K562 (cell line): ENCODE data around the gene S100A6. TPM values are rescaled to one million over a fixed set of nuclear protein-coding genes. Genes with fewer than 3 reads are reported as not detected.

Experiments
- ATAC-seq: fragments of 200-7000 bp; cut with Tn5 transposase; 3 replicates; pipeline ENCODE4 v1.9.1; 2020; ENCODE audit warnings: moderate library complexity
- BruUV-seq: library from RNA; stranded (reverse); fragments of 400-500 nt; replicated peaks from 2 replicates; lab custom pipeline; 2021; lab: Mats Ljungman, UMichigan
- CTCF ChIA-PET: fragments of 300-600 bp; formaldehyde crosslinking; extraction: SDS; loops from one replicate; lab custom pipeline; 2021; ENCODE audit warnings: low intra/inter-chr PET ratio; lab: Yijun Ruan, JAX
- POLR2A ChIA-PET: fragments of 300-600, 350-650 bp; sonication (Branson Sonifier 250); formaldehyde crosslinking; extraction: SDS; loops from one replicate; lab custom pipeline; 2021; ENCODE audit warnings: antibody characterized with exemption, inconsistent platforms; lab: Yijun Ruan, JAX
- DNase-seq, 4 experiments: peaks; one replicate each; pipeline versions ENCODE4 v3.0.0 to v3.0.0-alpha.2; 2011 to 2018; ENCODE audit warnings: low spot score in 3 of 4, mixed read lengths in 3 of 4; ENCODE audit errors: extremely low read depth in 1 of 4
- FAIRE-seq: peaks from 2 replicates; lab custom pipeline; 2011; peaks lifted over from hg19 to GRCh38; lab: Jason Lieb, UNC
- H2AFZ ChIP-seq: 2 replicates; pipeline ENCODE4 v1.6.0; 2011; ENCODE audit warnings: low read depth, low read length, control low read depth, inconsistent platforms
- H3K27ac ChIP-seq: fragments of 200-600 bp; 3 replicates; pipeline ENCODE4 v1.8.0; 2011; ENCODE audit warnings: low read depth, mild to moderate bottlenecking, control low read depth, inconsistent platforms, low read length, moderate library complexity, mixed read lengths; ENCODE audit errors: extremely low read depth
- H3K27me3 ChIP-seq, 2 experiments: fragments of 300-600 bp in 1 of 2; 2 replicates in 1 of 2; 3 replicates in 1 of 2; pipeline versions ENCODE4 v1.6.0 to v1.8.0; 2011; ENCODE audit warnings: inconsistent platforms in 2 of 2, low read length in 2 of 2, mild to moderate bottlenecking in 1 of 2, mixed read lengths in 1 of 2, moderate library complexity in 1 of 2; ENCODE audit not compliant: control insufficient read depth in 2 of 2, insufficient read depth in 2 of 2
- H3K36me3 ChIP-seq: fragments of 300-600 bp; 3 replicates; pipeline ENCODE4 v1.8.0; 2011; ENCODE audit warnings: mild to moderate bottlenecking, low read length, inconsistent platforms; ENCODE audit not compliant: control insufficient read depth, insufficient read depth
- H3K4me1 ChIP-seq, 2 experiments: fragments of 200-600 bp in 1 of 2; replicated peaks in 1 of 2; 2 replicates in 1 of 2; 3 replicates in 1 of 2; pipeline versions ENCODE4 v1.5.1 to v1.8.0; 2011; ENCODE audit warnings: inconsistent platforms in 2 of 2, low read length in 2 of 2, mild to moderate bottlenecking in 1 of 2, mixed read lengths in 1 of 2, moderate library complexity in 1 of 2; ENCODE audit not compliant: control insufficient read depth in 2 of 2, insufficient read depth in 2 of 2
- H3K4me2 ChIP-seq: 2 replicates; pipeline ENCODE4 v1.6.1; 2011; ENCODE audit warnings: low read length, control low read depth, inconsistent platforms, mixed read lengths; ENCODE audit not compliant: insufficient read depth
- H3K4me3 ChIP-seq: fragments of 200-600 bp; sonication (generic), shearing (Covaris generic); 2 replicates; pipeline ENCODE4 v1.5.1; 2016; ENCODE audit warnings: control low read depth, inconsistent platforms
- H3K79me2 ChIP-seq: fragments of 200-600 bp; 3 replicates; pipeline ENCODE4 v1.8.0; 2011; ENCODE audit warnings: low read length, inconsistent platforms; ENCODE audit not compliant: control insufficient read depth, insufficient read depth
- H3K9ac ChIP-seq, 2 experiments: 2 replicates each; pipeline versions ENCODE4 v1.6.0 to v1.6.1; 2011; ENCODE audit warnings: low read depth in 2 of 2, low read length in 2 of 2, control low read depth in 1 of 2, inconsistent platforms in 1 of 2, mild to moderate bottlenecking in 1 of 2, mixed read lengths in 1 of 2; ENCODE audit not compliant: insufficient read depth in 1 of 2
- H3K9me1 ChIP-seq: one replicate; pipeline ENCODE4 v1.6.0; 2011; ENCODE audit warnings: inconsistent platforms, mild to moderate bottlenecking, low read length, moderate library complexity; ENCODE audit not compliant: control insufficient read depth, insufficient read depth
- H3K9me3 ChIP-seq: replicated peaks from 2 replicates; pipeline ENCODE4 v1.5.1; 2011; ENCODE audit warnings: low read depth, low read length, inconsistent platforms; ENCODE audit not compliant: control insufficient read depth, insufficient read depth
- H4K20me1 ChIP-seq: replicated peaks from 2 replicates; pipeline ENCODE4 v1.6.1; 2011; ENCODE audit warnings: low read length, inconsistent platforms, mixed read lengths; ENCODE audit not compliant: control insufficient read depth, insufficient read depth
- ATF3 ChIP-seq, 2 experiments: fragments of 450-650 bp in 1 of 2; sonication (generic) in 1 of 2; formaldehyde crosslinking in 1 of 2; IDR thresholded peaks in 1 of 2; conservative IDR thresholded peaks in 1 of 2; 2 replicates each; pipeline versions ENCODE4 v1.6.1 to v1.8.1; 2016 to 2023; ENCODE audit warnings: mild to moderate bottlenecking in 2 of 2, moderate library complexity in 2 of 2, inconsistent platforms in 1 of 2, missing genetic modification reagents in 1 of 2
- DNMT1 ChIP-seq: fragments of 450-650 bp; IDR thresholded peaks from 2 replicates; pipeline ENCODE4 v1.6.1; 2016; ENCODE audit warnings: antibody characterized with exemption, mild to moderate bottlenecking
- EGR1 ChIP-seq: fragments of 450-650 bp; conservative IDR thresholded peaks from 2 replicates; pipeline ENCODE4 v1.6.1; 2017; ENCODE audit warnings: mild to moderate bottlenecking
- HDGF ChIP-seq: fragments of 450-650 bp; IDR thresholded peaks from 2 replicates; pipeline ENCODE4 v1.6.1; 2016
- JUND ChIP-seq, 2 experiments: IDR thresholded peaks; 2 replicates in 1 of 2; 3 replicates in 1 of 2; pipeline ENCODE4 v1.6.1; 2011; ENCODE audit warnings: borderline replicate concordance in 2 of 2, low read depth in 2 of 2, low read length in 2 of 2, improper control_type of control experiment in 1 of 2, missing biosample characterization in 1 of 2, missing genetic modification characterization in 1 of 2, missing genetic modification reagents in 1 of 2
- MBD2 ChIP-seq: sonication (generic); IDR thresholded peaks from 2 replicates; pipeline ENCODE4 v1.6.1; 2016; ENCODE audit warnings: low read depth, borderline replicate concordance
- MLX ChIP-seq, 2 experiments: fragments of 450-650 bp in 1 of 2; sonication (generic) in 1 of 2; formaldehyde crosslinking; conservative IDR thresholded peaks; 2 replicates each; pipeline versions ENCODE4 v1.4.0 to v1.8.1; 2020 to 2022; ENCODE audit warnings: mild to moderate bottlenecking in 1 of 2, missing genetic modification reagents in 1 of 2
- NUFIP1 ChIP-seq: fragments of 450-650 bp; IDR thresholded peaks from 2 replicates; pipeline ENCODE4 v1.6.1; 2018; ENCODE audit not compliant: partially characterized antibody
- OTX1 ChIP-seq: fragments of 450-650 bp; formaldehyde crosslinking; IDR thresholded peaks from 2 replicates; pipeline ENCODE4 v1.4.0; 2022; ENCODE audit warnings: mild to moderate bottlenecking
- RCOR1 ChIP-seq, 2 experiments: IDR thresholded peaks; 2 replicates each; pipeline ENCODE4 v1.6.1; 2012; ENCODE audit warnings: low read depth in 2 of 2, low read length in 2 of 2, borderline replicate concordance in 1 of 2, improper control_type of control experiment in 1 of 2
- RFX7 ChIP-seq: fragments of 250-450 bp; sonication (Bioruptor Pico); IDR thresholded peaks from 2 replicates; pipeline ENCODE4 v1.5.1; 2021; ENCODE audit warnings: mild to moderate bottlenecking
- SMARCE1 ChIP-seq: fragments of 450-650 bp; IDR thresholded peaks from 2 replicates; pipeline ENCODE4 v1.7.1; 2016; ENCODE audit warnings: mild to moderate bottlenecking
- SPI1 ChIP-seq: IDR thresholded peaks from 2 replicates; pipeline ENCODE4 v1.6.1; 2011; ENCODE audit warnings: low read depth, low read length, control low read depth, borderline replicate concordance
- STAT5A ChIP-seq: IDR thresholded peaks from 2 replicates; pipeline ENCODE4 v1.6.1; 2012; ENCODE audit warnings: low read length, inconsistent platforms, borderline replicate concordance
- ZEB2 ChIP-seq: fragments of 450-650 bp; IDR thresholded peaks from 2 replicates; pipeline ENCODE4 v1.6.1; 2016
- ZNF124 ChIP-seq: sonication (generic); formaldehyde crosslinking; IDR thresholded peaks from 2 replicates; pipeline ENCODE4 v1.8.1; 2022; ENCODE audit warnings: missing genetic modification reagents
- ZNF133 ChIP-seq: fragments of 250-450 bp; sonication (Bioruptor Pico); IDR thresholded peaks from 2 replicates; pipeline ENCODE4 v1.4.0; 2020; ENCODE audit warnings: mild to moderate bottlenecking
- ZNF239 ChIP-seq: fragments of 250-450 bp; sonication (Bioruptor Pico); IDR thresholded peaks from 2 replicates; pipeline ENCODE4 v1.4.0; 2020; ENCODE audit warnings: mild to moderate bottlenecking
- WGBS: fragments of 100-300 bp; shearing (Covaris generic); methylation state at CpG from one replicate; pipeline ENCODE4 v1.1.6; 2016; ENCODE audit warnings: low coverage, mixed read lengths; ENCODE audit not compliant: insufficient coverage; ENCODE audit errors: missing lambda C conversion rate; 5-methylcytosine and 5-hydroxymethylcytosine counted together
- in situ Hi-C: fragments of 300-500 bp; cut with MboI; formaldehyde crosslinking; loops from 4 replicates; pipeline ENCODE4 v1.15.0; 2018; ENCODE audit warnings: inconsistent platforms, mixed read lengths
- intact Hi-C: fragments of 100-400 bp; cut with micrococcal nuclease; formaldehyde crosslinking; loops from 2 replicates; pipeline ENCODE4 v1.14.2; 2022
- polyA plus RNA-seq, 8 experiments: library from polyadenylated mRNA; depleted of rRNA in 4 of 8; stranded (reverse) in 5 of 8; unstranded in 3 of 8; fragments of >200 nt; fragmentation: Nextera tagmentation in 2 of 8; fragmentation: Illumina TruSeq in 1 of 8; extraction: Ambion mirVana in 2 of 8; extraction: Trizol in 1 of 8; gene quantifications; 2 replicates each; pipeline versions ENCODE4 v1.2.1 to v1.2.3, GENCODE V29; 2011 to 2014; ENCODE audit warnings: inconsistent platforms in 1 of 8, missing spikeins in 1 of 8
- total RNA-seq, 7 experiments: library from RNA; depleted of rRNA in 6 of 7; stranded (reverse); fragments of >200 nt in 6 of 7; fragmentation: Illumina TruSeq in 2 of 7; extraction: Trizol in 2 of 7; gene quantifications; 2 replicates each; pipeline versions ENCODE4 v1.2.1 to v1.2.3, GENCODE V29; 2011 to 2021; ENCODE audit warnings: low replicate concordance in 1 of 7
- TF ChIP-seq, protein P1 (sequence below): sonication (generic); formaldehyde crosslinking; IDR thresholded peaks from 2 replicates; pipeline ENCODE4 v1.8.0; 2022; ENCODE audit warnings: missing genetic modification reagents, mild to moderate bottlenecking, moderate library complexity, borderline replicate concordance

Gene S100A6
- total and polyA plus RNA-seq, 9 of the 15 experiments (the other 6 are each of a cell fraction or from before 2014, with no cell fraction given), result 9.8 to 66.5 (median 23.2) TPM

DNA sequence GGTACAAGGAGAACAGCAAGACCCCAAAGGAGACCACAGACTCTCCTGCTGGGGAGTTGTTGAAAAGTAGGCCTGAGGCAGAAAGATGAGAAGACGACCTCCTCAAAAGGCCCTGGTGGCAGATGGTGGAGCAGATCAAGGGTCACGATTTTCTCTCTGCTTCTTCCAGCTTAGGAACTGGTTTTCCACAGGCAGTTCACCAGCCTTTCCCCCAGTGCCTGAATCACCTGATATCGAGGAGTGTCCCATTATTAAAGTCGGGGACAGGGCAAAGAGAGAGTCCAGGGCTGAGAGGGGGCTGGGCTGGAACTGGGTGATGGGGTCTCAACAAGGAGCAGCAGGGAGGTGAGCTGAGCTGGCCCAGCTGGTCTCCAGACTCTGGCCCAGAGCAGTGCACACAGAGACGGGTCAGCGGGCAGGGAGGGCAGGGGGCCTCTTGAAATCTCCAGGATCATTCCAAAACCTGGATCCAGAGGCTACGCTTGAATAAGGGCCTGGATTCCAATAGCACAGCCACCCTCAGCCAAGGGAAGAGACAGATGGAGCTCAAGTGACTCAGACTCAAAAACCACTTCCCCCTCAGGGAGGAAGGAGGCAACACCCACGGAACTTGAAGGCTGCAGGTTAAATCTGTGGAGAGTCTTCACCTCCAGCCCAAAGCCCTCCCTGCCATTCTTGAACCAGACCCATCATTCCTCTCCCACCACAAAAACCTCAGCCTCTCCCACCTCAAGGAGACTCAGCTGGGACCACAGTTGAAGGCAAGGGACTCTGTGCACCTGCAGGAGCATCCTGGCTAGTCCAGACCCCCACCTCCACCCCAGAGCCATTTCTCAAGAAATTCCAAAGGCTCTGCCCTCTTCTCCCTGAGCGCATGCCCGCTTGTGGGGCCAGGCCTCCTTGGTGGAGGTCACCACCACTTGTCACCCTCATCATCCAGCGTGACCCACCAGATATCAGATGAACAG lies 4.9 kb upstream of the S100A6 start, which contains the start of gene S100A5:
Gene S100A5 (minus strand): TSS at position 541 of the 968 bp plus-strand sequence. CDS start 743 bp downstream, outside the sequence.
- BruUV-seq, result no TSS peak
- Histone ChIP-seq H3K4me2 (no peak within 1 kb of the TSS; the same call in 1 of the 2 replicates), H3K9ac (peak within 1 kb of the TSS in 1 of 2 experiments; percentile 38; a peak in 2 of 4 replicates), H3K9me3 (no peaks in the 10 kb centered on the region), H3K27me3 (no peaks in the 10 kb centered on the region), H3K36me3 (no peaks in the 10 kb centered on the region), H2AFZ (peak within 1 kb of the TSS; percentile 69), H3K4me3 (no peak within 1 kb of the TSS), H3K79me2 (no peaks in the 10 kb centered on the region; the same call in 2 of the 3 replicates), H4K20me1 (no peaks in the 10 kb centered on the region), H3K27ac (no peak within 1 kb of the TSS; the same call in 2 of the 3 replicates), H3K4me1 (peaks cover 77 to 79% of the 10 kb centered on the region in 2 experiments), H3K9me1 (no peaks in the 10 kb centered on the region)
- no peak for ATAC-seq
- no peak for FAIRE-seq
- in situ Hi-C loops (no loop called here), intact Hi-C loops (no loop called here)
- ChIA-PET POLR2A (interaction anchor here (0.7 to 2.6 kb wide), 8 partner anchors 8 to 450 kb away, joined by 3 to 13 read pairs (median 3); partner anchors contain the start of genes RPS27 and S100A13), CTCF (no interaction called here)
- 38% methylated on average over 11 of the region's 11 CpGs for WGBS
- DNase-seq, result peak in 1 of 4 experiments; percentile 58
- TF ChIP-seq ATF3 (IDR thresholded peaks at IDR 0.05), result 0 out of 2 replicates have a peak, but pooled peaks have one; percentile 24
- no peak for TF ChIP-seq ATF3 (CRISPR knock-in tag; conservative IDR thresholded peaks at IDR 0.05)
- no peak for TF ChIP-seq RFX7
- no peak for TF ChIP-seq MLX (CRISPR knock-in tag; conservative IDR thresholded peaks at IDR 0.05)
- TF ChIP-seq STAT5A, result no peak
- no peak for TF ChIP-seq HDGF
- peak; percentile 75 for TF ChIP-seq JUND (IDR thresholded peaks at IDR 0.05; ENCODE audit: borderline replicate concordance, low read depth, low read length)
- TF ChIP-seq JUND (tag; IDR thresholded peaks at IDR 0.05; ENCODE audit: borderline replicate concordance, low read depth, low read length), result no peak; the same call in 2 of the 3 replicates
- TF ChIP-seq NUFIP1, result no peak
- TF ChIP-seq, protein P1, sequence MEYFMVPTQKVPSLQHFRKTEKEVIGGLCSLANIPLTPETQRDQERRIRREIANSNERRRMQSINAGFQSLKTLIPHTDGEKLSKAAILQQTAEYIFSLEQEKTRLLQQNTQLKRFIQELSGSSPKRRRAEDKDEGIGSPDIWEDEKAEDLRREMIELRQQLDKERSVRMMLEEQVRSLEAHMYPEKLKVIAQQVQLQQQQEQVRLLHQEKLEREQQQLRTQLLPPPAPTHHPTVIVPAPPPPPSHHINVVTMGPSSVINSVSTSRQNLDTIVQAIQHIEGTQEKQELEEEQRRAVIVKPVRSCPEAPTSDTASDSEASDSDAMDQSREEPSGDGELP, result peak; percentile 19; the same call in 1 of the 2 replicates
- TF ChIP-seq SMARCE1, result 0 out of 2 replicates have a peak, but pooled peaks have one; percentile 18
- no peak for TF ChIP-seq OTX1 (CRISPR knock-in tag)
- TF ChIP-seq ZNF133, result no peak
- no peak for TF ChIP-seq ZNF124
- TF ChIP-seq EGR1, result peak; percentile 51; the same call in 1 of the 2 replicates
- TF ChIP-seq SPI1, result peak; percentile 89
- peak in 1 of 2 experiments; percentile 53; a peak in 1 of 4 replicates for TF ChIP-seq RCOR1 (IDR thresholded peaks at IDR 0.05; ENCODE audit: borderline replicate concordance in 1 of 2, low read depth in 2 of 2, low read length in 2 of 2)
- TF ChIP-seq ZEB2, result 0 out of 2 replicates have a peak, but pooled peaks have one; percentile 17
- TF ChIP-seq MBD2, result no peak
- no peak for TF ChIP-seq ZNF239
- TF ChIP-seq DNMT1, result no peak
